Posterior cingulate gyrus (tissue), 11 donors: ENCODE results near the gene MNX1.
A peak's percentile ranks its signal among the peaks of the same experiment; 100 is the strongest.

ENCODE experiments used
- DNase-seq, 10 donors: peaks; one replicate each; pipeline versions ENCODE4 v3.0.0 to v3.0.0-alpha.2; 2020 to 2021; ENCODE audit warnings: mixed read lengths in 3 of 10
- intact Hi-C: fragments of 100-400 bp; cut with DNase I; formaldehyde crosslinking; loops from one replicate; pipeline ENCODE4 v1.15.1; 2023

MNX1 gene

DNA sequence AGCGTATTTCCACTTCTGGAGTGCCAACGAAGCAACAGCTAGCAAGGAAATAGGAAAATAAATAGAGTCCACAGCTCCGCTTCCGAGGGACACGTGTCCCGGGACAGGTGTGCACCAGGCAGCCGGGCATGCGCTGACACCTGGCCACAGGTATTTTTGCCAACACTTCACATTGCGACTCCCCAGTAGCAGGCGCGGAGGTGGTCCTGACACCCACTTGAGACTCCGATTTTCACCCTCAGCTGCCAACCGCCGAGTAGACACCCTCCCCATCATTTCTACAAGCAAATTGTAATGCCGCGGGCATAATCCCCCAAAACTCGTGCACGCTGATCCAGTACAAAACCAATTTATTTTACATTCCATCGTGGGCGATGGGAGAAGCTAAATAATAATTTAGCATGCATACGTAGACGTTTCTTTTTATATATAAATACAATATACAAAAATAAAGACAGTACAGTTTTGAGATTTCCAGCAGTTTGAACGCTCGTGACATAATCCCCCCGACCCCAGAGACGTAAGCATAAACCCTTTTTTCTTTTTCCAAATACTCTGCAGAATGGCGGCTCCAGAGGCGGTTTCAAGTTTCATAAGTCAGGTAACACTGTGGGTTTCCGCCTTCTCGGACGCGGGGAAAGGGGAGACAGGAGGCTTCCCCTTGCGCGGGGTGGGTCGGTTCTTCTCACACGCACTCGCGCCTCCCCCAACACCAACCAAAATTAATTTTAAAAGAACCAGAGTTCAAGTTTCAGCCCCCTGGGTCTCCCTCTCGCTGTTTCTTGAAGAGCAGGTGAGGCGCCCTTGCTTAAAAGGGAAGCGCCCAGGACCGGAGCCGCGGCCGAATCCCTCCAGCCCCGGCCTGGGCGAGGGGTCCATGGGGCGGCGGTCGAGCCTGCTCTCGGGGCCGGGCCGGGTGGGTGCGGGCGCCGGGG is 5.7 kb downstream of the MNX1 start:
- intact Hi-C loops: no loop called here
- peak in 3 of 10 donors; percentile 20 to 63 (median 28) for DNase-seq

DNA sequence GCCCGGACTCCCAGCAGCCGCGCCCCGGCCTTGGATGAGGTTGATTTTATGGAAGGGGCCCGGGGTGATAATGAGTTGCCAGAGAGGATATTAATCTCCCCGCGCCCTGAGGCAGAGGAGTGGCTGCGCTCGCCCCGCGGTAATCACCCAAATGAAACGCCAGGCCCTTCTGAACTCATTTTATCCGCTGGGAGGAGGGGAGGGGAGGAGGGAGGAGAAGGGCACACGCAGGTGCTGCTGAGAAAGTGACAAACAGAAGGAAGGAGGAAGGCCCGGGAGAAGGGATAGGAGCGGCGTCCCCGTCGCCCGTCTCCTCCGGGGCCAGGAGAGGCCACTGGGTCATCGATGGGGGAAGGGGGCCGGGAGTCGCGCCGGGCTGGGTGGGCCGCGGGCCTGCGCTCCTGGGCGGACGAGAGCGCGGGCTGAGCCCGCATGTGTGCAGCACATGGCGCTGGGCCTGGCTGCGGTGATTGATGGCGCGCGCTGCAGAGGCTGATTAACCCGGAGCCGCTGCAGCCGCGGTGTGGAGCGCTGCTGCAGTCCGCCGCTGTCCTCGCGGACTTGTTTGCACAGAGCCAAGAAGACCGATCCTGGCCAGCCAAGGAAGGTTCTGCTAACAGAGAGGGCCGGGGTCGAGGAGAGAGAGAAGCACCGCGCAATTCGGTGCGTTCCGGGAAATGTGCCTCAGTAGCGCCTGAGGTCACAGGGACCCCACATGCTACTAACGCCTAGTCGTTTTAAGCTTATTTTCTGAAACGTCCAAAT is 6.5 kb downstream of the MNX1 start:
- intact Hi-C loops: no loop called here
- peak in 3 of 10 donors; percentile 39 to 75 (median 73) for DNase-seq

DNA sequence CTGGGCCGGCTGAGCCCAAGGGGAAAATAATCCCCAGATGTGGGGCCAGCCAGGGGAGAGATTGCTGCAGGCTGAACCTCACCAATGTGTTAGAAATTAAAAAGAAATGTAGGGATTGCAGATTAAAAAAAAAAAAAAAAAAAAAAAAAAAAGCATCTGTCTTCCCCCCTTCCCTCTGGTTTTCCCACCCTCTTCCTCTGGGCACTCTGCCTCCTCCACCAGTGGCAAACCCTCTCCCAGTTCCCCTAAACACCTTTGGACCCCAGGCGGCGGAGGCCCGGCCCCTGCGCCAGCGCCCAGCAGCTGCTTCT is 7.1 kb downstream of the MNX1 start:
- intact Hi-C loops: no loop called here
- peak in 1 of 10 donors; percentile 65 for DNase-seq

DNA sequence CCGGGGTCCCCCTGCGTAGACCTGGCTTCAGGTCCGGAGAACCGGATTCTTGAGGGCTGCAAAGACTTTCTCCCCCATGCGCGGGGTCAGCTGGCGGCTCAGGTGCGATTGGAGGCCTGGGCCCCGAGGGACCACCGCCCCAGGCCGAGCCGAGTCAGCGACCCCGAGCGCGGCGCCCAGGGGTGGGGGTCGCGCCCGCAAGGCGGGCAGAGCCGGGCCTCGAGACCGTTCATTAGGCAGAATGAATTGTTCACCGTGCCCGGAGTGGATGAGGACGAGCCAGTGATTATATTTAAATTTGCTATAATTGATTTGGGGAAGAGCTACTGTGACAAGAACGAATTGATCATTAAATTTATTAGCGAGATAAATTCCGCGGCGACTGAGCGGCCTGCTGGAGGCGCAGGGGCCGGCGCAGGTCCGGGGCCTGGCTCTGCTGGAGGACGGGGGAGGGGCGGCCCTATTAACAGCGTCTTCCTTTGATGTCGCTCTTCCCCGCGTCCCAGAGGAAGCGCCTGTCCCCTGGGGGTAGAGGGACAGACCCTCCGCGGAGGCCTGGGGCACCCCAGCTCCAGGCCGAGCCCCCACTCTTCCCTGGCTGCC is 7.5 kb downstream of the MNX1 start:
- intact Hi-C loops: no loop called here
- peak in 1 of 10 donors; percentile 26 for DNase-seq

DNA sequence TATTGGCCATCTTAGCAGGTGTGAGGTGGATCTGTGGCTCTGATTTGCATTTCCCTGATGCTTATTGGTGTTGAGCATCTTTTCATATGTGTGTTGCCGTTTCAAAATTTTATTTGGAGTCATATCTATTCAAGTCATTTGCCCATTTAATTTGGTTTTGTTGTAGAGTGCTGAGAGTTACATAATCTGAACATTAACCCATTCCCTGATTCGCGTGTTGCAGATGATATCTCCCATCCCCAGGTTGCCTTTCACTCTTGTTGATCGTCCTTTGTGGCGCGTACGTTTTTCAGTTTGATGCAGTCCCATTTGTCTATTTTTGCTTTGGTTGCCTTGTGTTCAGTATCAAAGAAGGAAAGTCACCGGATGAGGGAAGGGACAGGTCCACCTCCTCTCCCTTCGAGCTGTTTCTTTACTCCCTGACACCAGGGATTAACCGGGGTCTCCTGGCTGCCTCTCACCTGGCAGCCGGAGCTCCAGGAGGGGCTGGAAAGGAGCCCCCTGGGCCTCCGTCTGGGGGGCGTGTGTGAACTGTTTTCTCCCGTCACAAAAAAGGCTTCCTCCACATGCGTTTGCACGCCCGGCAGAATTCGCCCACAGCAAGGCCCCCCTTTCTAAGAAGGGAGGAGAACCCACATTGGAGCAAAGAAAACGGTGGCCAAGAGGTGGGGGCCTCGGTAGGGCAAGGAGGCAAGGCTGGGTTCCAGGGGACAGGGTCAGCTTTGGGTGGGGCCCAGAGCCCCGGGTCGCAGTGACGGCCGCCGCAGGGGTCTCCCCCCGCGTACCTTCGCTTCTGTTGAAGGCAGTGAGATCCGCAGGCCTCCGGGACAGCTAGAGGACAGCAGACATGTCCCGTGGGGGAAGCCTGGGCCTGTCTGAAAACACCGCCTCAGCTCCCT is 8.3 kb downstream of the MNX1 start:
- intact Hi-C loops: no loop called here
- peak in 2 of 10 donors; percentile 44 to 65 for DNase-seq

DNA sequence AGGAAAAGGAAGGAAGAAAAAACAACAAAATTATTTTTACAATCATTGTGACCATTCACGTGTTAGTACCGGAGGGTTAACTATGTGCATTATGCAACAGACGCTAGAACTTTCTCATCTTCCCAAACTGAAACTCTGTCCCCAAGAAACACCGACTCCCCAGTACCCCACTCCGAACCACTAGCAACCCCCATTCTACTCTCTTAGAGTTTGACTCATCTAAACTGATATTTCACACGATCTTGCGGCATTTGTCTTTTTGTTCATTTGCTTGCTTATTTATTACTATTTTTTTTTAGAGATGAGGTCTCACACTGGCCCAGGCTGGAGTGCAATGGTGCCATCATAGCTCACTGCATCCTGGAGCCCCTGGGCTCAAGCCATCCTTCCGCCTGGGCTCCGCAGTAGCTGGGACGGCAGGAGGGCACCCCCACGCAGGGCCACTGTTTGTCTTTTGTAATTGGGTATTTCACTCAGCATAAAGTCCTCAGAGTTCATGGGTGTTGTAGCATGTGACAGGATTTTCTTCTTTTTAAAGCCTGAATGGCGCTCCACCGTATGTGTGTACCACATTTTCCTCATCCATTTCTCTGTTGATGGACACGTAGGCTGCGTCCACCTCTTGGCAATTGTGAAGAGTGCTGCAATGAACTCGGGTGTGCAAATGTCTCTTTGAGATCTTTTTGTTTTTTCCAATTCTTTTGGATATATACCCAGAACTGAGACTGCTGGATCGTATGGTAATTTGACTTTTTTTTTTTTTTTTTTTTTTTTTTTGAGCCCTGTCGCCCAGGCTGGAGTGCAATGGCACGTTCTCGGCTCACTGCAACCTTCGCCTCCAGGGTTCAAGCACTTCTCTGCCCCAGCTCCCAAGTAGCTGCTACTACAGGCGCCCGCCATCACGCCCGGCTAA is 9.5 kb downstream of the MNX1 start:
- no peak for DNase-seq
- intact Hi-C loops: no loop called here

DNA sequence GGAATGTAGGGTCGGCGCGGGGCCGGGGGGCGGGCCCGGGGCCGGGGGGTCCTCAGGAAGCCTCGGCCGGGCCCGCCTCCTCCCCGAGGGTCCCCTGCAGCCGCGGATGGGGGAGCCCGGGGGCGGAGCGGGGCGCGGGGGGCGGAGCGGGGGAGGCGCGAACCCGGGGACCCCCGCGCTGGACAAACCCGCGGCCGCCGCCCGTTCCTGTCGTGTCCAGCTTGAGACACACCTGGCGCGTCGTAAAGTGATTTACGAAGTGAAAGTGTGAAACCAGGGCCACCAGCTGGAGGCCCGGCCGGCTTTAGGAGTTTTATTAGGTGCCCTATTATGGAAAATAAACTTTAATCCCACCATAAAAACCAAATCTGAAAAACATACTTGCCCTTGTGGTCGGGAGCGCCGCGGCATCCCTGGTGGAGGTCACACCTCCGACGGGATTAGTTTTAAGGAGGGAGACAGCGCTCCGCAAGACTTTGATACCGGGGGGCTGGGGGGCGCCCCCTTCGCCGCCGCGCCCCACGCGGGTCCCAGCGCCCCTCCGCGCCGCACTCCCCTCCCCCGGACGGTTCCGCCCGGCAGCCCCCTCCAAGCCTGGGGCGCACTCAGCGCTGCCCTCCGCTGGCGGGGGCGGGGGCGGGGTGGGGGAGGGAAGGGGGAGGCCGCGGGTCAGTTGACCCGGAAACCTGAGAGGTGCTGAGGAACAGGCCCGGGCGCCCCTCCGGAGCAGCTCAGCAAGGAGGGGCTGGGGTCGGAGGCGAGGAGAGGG is 10.3 kb downstream of the MNX1 start:
- DNase-seq: peak in 1 of 10 donors; percentile 22
- intact Hi-C loops: no loop called here

DNA sequence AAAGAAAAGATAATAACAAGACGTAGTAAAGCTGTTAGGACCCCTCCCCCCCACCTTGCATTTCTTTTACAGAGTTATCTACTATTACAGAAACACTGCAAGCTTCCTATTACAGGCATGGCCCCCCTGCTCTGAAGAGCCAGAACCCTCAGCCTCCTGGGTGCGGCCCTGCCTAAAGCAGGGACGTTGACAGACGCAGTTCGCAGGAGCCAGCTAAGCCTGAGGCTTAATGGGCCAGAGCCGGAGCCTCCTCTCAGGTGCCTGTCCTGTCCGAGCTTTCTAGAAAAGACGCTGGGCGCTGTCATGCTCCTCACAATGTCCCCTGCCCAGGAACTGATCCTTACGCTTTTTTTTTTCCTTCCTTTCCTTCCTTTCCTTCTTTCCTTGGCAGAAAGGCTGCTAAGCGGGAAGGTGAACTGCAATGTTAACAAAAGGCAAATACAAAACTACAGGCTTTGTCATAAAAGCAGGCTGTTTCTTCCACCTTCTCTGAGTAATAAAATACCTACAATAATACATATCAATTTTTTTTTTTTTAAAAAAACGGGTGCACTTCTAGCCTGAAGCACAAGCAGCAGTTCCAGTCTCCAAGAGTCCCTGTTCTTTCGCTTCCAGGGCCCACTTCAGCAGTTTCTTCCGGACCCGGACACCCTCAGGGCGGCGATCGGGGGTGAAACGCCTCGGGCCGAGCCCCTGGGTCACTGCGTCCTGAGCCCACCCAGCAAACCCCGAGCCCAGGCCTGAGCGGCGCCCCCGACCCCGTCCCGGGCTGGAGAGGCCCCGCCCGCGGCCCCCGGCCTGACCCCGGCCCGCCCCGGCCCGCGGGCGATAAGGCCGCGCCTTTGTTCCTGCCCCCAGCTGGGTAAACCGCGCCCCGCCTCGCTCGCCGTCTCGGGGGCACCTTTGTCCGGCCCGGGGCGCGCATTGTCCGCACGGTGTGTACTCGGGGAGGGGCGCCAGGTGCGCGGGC is 11.2 kb downstream of the MNX1 start:
- intact Hi-C loops: no loop called here
- peak in 1 of 10 donors; percentile 77 for DNase-seq

DNA sequence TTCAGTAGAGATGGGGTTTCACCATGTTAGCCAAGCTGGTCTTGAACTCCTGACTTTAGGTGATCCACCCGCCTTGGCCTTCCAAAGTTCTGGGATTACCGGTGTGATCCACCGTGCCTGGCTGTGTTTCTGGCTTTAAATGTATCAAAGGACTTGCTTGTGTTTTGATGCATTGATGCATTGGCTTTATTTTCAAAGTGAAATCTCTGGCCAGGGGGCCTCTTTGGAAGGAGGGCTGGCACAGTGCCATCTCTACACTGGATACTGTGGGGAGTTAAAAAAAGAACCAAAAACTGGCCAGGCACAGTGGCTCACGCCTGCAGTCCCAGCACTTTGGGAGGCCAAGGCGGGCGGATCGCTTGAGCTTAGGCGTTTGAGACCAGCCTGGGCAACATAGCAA is 16.0 kb downstream of the MNX1 start:
- peak in 1 of 10 donors; percentile 62 for DNase-seq
- intact Hi-C loops: no loop called here

DNA sequence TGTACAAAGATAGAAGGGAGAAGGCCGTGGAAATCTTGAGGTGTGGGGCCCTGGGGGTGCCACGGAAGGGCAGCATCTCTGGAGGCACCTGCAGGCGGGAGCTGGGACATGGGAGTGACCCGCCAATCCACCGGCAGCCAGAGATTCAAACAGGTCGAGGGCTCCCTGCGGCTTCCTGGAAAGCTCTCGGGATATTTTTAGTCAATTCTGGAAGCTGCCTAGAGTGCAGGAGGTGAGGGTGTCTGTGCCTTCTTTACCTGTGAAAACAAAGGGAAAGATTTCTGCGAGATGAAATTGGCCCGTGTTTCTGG is 16.6 kb downstream of the MNX1 start:
- intact Hi-C loops: no loop called here
- peak in 1 of 10 donors; percentile 27 for DNase-seq

DNA sequence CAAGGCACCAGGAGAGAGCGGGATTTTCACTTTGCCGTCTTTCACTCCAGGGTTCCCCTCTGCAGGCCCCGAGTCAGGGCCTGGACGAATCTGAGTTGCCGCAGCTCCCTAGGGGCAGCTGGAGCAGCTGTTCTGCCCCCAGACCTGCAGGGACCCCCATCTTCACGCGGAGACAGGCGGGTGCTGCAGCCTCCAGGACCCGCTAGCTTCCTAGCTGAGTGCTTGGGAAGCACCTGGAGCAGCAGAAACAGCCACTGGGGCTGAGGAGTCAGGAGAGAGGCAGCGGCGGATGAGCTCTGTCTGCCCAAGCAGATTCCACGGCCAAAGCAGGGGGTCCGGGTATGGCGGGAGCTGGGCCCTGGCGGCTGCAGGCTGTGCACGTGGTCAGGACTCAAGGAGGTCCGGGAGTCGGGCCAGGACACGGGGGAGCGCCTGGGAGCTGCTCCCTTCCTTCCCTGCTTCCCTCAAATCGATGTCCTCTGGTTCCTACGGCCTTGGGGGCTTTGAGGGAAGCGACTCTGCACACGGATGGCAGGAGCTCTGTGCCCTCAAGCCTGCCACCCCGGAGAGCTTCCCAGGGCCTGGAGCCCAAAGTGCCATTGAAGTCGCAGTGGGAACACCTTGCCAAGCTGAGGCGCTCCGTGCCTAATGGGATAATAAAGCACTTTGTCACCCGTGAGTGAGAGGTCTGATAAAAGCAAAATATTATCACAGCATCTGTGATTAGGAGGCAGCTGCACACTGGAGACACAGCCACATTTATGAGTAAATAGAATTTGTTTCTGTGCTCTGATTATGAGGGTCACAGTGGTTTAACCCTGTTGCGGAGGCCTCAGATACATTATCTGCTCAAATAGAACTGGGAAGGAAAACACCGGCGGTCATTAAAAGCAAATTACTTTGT is 17.2 kb downstream of the MNX1 start:
- DNase-seq: peak in 2 of 10 donors; percentile 60 to 62
- intact Hi-C loops: no loop called here

DNA sequence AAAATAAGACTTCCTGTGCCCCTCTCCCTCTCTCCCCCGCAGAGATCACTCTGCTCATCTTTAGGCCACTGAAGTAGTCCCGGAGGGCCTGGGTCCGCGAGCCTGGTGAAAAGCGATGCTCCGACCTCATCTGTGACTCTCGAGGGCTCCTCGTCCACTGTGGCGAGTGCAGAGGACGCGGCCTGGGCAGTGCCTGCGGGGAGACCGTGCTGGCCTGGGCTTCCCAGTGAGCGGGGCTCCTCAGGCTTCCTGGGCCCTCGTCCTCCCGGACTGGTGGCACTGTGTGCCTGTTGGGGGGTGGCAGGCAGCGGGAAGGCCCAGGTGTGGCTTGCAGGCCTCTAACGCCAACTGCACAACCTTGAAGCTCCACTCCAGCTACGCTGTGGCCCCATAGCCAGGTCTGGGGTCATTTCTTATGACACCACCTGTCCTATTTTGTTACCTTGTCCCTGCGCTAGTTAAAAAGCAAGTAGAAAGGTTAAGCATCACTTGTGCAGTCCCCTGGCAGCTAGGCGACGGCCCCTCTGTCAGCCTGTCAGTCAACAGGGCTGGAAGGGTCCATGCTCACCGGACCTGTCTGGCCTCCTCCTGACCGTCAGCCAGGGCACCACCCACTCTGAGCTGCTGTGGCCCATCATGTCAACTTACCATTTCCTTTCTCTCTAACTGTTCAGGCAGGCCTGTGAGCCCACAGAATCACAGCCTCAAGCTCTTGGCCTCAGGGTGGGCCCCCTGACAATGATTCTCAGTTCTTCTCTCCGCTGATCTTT is 20.5 kb downstream of the MNX1 start:
- DNase-seq: peak in 1 of 10 donors; percentile 52
- intact Hi-C loops: no loop called here

DNA sequence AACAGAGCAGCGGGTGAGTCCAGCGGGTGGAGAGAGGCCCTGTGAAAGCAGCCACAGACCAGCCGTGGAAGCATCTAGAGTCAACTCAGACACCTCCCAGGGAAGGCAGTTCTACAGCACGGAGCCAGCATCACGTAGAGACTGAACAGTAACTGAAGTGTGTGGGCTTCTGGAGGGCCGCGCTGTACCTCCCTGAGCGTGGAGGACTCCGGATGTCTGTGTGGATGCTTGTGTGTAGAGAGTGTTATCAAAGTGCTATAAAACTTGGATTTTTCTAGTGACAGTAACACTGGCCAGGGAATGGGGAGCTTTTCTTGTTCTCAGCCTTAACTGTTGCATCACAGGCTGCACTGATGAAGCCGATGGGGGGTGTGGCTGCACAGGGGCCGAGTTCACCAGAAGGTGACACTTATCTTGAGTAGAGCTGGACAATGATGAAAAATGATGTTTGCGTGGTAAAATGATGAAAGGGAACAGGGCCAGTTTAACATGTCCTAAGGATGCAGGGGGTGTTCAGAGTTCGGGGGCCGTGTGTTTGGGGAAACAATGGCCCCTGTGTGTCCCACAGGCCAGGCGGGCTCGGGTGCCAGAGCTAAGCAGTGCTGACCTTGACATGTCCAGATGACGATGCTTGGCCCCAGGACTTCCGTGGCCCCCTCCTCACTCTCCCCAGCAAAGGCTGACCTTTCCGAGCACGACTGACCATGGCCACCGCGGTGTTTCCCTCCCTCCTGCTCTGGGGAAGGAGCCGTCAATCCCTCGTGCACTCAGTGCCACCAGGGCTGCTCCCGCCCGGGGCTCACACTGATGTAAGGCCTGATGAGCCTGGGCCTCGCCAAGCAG is 21.9 kb downstream of the MNX1 start:
- intact Hi-C loops: no loop called here
- DNase-seq: peak in 2 of 10 donors; percentile 51 to 66

DNA sequence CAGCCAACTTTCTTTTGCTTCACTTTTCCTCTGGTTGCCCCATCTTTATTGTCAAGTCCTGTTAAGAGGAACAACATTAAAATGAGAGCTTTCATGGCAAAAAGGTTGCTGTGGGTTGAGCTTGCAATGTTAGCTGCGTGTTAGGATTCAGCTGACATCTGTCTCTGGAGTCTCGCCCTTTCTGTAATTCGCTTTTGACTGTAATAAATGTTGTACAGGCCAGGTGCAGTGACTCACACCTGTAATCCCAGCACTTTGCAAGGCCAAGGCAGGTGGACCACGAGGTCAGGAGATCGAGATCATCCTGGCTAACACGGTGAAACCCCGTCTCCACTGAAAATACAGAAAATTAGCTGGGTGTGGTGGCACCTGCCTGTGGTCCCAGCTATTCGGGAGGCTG is 24.1 kb downstream of the MNX1 start:
- intact Hi-C loops: no loop called here
- DNase-seq: peak in 1 of 10 donors; percentile 36
